Smooth muscle cell (in vitro differentiated cells): ENCODE results near the gene MBD6. TPM values are rescaled to one million over a fixed set of nuclear protein-coding genes. Genes with fewer than 3 reads are reported as not detected.

Experiments
- DNase-seq: peaks from one replicate; lab custom pipeline; 2025; ENCODE audit not compliant: unreplicated experiment; lab: John Stamatoyannopoulos, UW
- H2AFZ ChIP-seq: fragments of 200-600 bp; sonication (generic); 2 replicates; pipeline ENCODE4 v1.6.0; 2016; ENCODE audit warnings: antibody characterized with exemption, low read depth, mild to moderate bottlenecking
- H3F3A ChIP-seq: fragments of 200-600 bp; sonication (generic); 2 replicates; pipeline ENCODE4 v1.6.0; 2017; ENCODE audit warnings: antibody characterized with exemption, low read depth
- H3K27ac ChIP-seq: fragments of 200-600 bp; sonication (generic); 2 replicates; pipeline ENCODE4 v1.5.1; 2016; ENCODE audit warnings: low read depth, mild to moderate bottlenecking
- H3K27me3 ChIP-seq: fragments of 200-600 bp; sonication (generic); 2 replicates; pipeline ENCODE4 v1.6.1; 2016; ENCODE audit warnings: low read depth, mild to moderate bottlenecking
- H3K36me3 ChIP-seq: fragments of 200-600 bp; sonication (generic); 2 replicates; pipeline ENCODE4 v1.5.1; 2016; ENCODE audit warnings: low read depth
- H3K4me1 ChIP-seq: fragments of 200-600 bp; sonication (generic); 2 replicates; pipeline ENCODE4 v1.5.1; 2016; ENCODE audit warnings: low read depth
- H3K4me2 ChIP-seq: fragments of 200-600 bp; sonication (generic); 2 replicates; pipeline ENCODE4 v1.6.0; 2016; ENCODE audit warnings: mild to moderate bottlenecking
- H3K4me3 ChIP-seq: fragments of 200-600 bp; sonication (generic); 2 replicates; pipeline ENCODE4 v1.5.1; 2016; ENCODE audit warnings: mild to moderate bottlenecking
- H3K79me2 ChIP-seq: fragments of 200-600 bp; sonication (generic); 2 replicates; pipeline ENCODE4 v1.6.0; 2016; ENCODE audit warnings: low read depth, mild to moderate bottlenecking
- H3K9ac ChIP-seq: fragments of 200-600 bp; sonication (generic); 2 replicates; pipeline ENCODE4 v1.6.0; 2016; ENCODE audit warnings: low read depth
- H3K9me3 ChIP-seq: fragments of 200-600 bp; sonication (generic); replicated peaks from 2 replicates; pipeline ENCODE4 v1.5.1; 2016; ENCODE audit warnings: low read depth
- H4K20me1 ChIP-seq: fragments of 200-600 bp; sonication (generic); 2 replicates; pipeline ENCODE4 v1.6.0; 2016; ENCODE audit warnings: low read depth
- WGBS: methylation state at CpG from one replicate; pipeline ENCODE4 v1.1.7; 2016; ENCODE audit warnings: low lambda C conversion rate; 5-methylcytosine and 5-hydroxymethylcytosine counted together
- polyA plus RNA-seq: library from polyadenylated mRNA; unstranded; fragments of >200 nt; fragmentation: Nextera tagmentation; extraction: Ambion mirVana; gene quantifications from 2 replicates; pipeline ENCODE4 v1.2.1, GENCODE V29; 2016
- total RNA-seq: library from RNA; depleted of rRNA; stranded (reverse); fragments of >200 nt; gene quantifications from 2 replicates; pipeline ENCODE4 v1.2.3, GENCODE V29; 2014
- TF ChIP-seq, protein P1 (sequence below): fragments of 200-600 bp; sonication (generic); IDR thresholded peaks from 2 replicates; pipeline ENCODE4 v1.5.1; 2017; ENCODE audit warnings: borderline replicate concordance, mild to moderate bottlenecking, antibody characterized with exemption; ENCODE audit not compliant: insufficient read depth, poor library complexity, severe bottlenecking

The MBD6 gene
- total and polyA plus RNA-seq, 2 experiments from 2014 or later, result 3.7 to 11.7 TPM

DNA sequence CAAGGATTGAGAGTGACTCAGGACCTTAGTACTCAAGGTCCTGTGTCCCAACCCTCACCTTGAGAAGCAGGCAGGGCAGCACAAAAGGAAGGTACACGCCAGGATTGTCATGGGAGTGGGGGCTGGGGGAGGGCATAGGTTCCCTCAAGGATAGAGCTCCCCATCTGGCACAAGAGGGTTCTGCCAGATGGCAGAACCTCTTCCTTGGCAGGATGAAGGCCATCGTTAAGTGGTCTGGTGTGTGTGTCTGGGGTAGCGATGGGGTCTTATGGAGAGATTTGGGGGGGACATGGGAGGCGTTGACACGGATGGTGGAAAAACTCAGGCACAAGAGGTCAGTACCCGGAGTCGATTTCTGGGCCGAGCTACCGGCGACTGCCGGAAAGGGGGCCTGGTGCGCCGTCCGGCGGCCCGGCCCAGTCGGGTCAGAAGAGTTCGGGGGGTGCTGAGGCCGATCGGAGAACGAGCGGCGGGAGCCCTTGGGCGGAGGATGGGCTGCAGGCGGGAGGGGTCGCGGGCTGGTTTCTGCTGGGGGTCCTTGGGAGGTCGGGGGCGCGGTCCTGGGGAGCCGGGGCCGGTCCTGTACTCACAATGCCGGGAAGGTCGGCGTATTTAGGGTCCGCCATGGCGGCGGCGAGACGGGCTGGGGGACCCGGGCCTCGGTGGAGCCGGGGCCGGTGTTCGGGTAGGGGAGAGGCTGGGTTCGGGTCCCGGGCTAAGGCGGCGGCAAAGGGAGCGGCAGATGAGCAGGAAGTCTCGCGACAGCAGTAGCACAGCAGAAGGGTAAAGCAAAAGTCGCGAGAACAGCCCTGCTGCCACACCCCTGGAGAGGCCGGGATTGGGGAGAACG lies 24.0 kb downstream of the MBD6 start, which contains the start of gene DCTN2:
Gene DCTN2 (minus strand): TSS at position 755 of the 850 bp plus-strand sequence. CDS start 129 bp downstream, at position 626.
- peak within 1 kb of the TSS; percentile 88 for H3K4me2 ChIP-seq
- peaks cover 25% of the 10 kb centered on the region for H3K4me1 ChIP-seq
- WGBS, result 1% methylated on average over 38 of the region's 56 CpGs
- H3K79me2 ChIP-seq, result peaks cover 39% of the 10 kb centered on the region
- peak within 1 kb of the TSS; percentile 84 for H2AFZ ChIP-seq
- peak within 1 kb of the TSS; percentile 99 for H3K9ac ChIP-seq
- peak within 1 kb of the TSS; percentile 78 for H3K27ac ChIP-seq
- H4K20me1 ChIP-seq, result peaks cover 35% of the 10 kb centered on the region
- peak; percentile 76 for DNase-seq
- TF ChIP-seq, protein P1, sequence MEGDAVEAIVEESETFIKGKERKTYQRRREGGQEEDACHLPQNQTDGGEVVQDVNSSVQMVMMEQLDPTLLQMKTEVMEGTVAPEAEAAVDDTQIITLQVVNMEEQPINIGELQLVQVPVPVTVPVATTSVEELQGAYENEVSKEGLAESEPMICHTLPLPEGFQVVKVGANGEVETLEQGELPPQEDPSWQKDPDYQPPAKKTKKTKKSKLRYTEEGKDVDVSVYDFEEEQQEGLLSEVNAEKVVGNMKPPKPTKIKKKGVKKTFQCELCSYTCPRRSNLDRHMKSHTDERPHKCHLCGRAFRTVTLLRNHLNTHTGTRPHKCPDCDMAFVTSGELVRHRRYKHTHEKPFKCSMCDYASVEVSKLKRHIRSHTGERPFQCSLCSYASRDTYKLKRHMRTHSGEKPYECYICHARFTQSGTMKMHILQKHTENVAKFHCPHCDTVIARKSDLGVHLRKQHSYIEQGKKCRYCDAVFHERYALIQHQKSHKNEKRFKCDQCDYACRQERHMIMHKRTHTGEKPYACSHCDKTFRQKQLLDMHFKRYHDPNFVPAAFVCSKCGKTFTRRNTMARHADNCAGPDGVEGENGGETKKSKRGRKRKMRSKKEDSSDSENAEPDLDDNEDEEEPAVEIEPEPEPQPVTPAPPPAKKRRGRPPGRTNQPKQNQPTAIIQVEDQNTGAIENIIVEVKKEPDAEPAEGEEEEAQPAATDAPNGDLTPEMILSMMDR, result no peak
- H3K36me3 ChIP-seq, result no peaks in the 10 kb centered on the region
- H3K27me3 ChIP-seq, result peaks cover 12% of the 10 kb centered on the region
- H3K9me3 ChIP-seq, result no peaks in the 10 kb centered on the region
- peak within 1 kb of the TSS; percentile 86 for H3K4me3 ChIP-seq
- H3F3A ChIP-seq, result peaks cover 12% of the 10 kb centered on the region

DNA sequence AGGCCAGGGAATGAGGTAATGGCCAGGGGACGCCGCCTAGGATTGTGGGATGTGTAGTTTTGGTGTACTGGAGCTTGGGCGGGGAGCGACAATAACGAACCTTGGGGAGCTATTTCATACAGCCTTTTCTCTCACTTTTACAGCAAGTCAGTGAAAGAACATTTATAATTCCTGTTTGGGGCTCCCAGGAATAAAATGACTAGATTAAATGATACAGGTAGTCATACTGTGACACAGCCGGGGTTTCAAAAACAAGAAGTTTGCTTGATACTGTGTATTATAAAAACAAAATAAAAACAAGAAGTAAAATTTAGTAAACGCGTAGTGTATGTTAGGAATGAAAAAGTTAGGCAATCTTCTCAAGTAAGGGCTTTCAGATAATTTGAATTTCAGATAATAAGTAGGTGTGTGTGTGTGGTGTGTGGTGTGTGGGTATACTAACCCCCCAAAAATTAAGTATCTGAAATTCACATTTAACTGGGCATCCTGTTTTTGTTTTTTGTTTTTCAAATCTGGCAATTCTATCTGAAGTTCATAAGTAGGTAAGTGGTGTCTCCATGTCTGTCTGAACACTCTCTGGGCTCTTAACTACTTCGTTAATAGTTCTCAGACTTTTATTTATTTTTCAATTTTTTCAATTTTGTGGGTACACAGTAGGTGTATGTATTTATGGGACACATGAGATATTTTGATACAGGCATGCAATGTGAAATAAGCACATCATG lies 24.8 kb downstream of the MBD6 start:
- peaks cover 31% of the 10 kb centered on the region for H3K4me1 ChIP-seq
- H3K4me3 ChIP-seq, result peak overlapping the region; percentile 86
- H3K79me2 ChIP-seq, result peaks cover 36% of the 10 kb centered on the region
- H3K4me2 ChIP-seq, result peak overlapping the region; percentile 88
- H3K36me3 ChIP-seq, result no peaks in the 10 kb centered on the region
- peak overlapping the region; percentile 84 for H2AFZ ChIP-seq
- H3F3A ChIP-seq, result peaks cover 12% of the 10 kb centered on the region
- H3K9ac ChIP-seq, result no peak overlapping the region
- TF ChIP-seq, protein P1, result no peak
- peaks cover 32% of the 10 kb centered on the region for H4K20me1 ChIP-seq
- no peaks in the 10 kb centered on the region for H3K9me3 ChIP-seq
- H3K27ac ChIP-seq, result no peak overlapping the region
- DNase-seq, result no peak
- 27% methylated on average over 9 of the region's 9 CpGs for WGBS
- peaks cover 12% of the 10 kb centered on the region for H3K27me3 ChIP-seq

DNA sequence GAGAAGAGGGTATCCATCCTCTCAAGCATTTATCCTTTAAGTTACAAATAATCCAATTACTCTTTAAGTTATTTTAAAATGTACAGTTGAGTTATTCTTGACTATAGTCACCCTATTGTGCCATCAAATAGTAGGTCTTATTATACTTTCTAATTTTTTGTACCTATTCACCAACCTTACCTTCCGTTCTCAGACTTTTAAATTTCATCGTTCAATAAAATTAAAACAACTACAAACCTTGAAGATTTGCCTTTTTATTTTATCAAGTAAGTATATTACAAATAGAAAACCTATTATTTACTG lies 25.3 kb downstream of the MBD6 start:
- no peak overlapping the region for H3K4me2 ChIP-seq
- H3K9ac ChIP-seq, result no peak overlapping the region
- DNase-seq, result no peak
- no peak overlapping the region for H3K27ac ChIP-seq
- no peaks in the 10 kb centered on the region for H3K9me3 ChIP-seq
- no peaks in the 10 kb centered on the region for H3K36me3 ChIP-seq
- peaks cover 29% of the 10 kb centered on the region for H4K20me1 ChIP-seq
- peaks cover 36% of the 10 kb centered on the region for H3K79me2 ChIP-seq
- peaks cover 12% of the 10 kb centered on the region for H3K27me3 ChIP-seq
- TF ChIP-seq, protein P1, result no peak
- H3K4me1 ChIP-seq, result peaks cover 36% of the 10 kb centered on the region
- WGBS, result 99% methylated on average over 2 of the region's 2 CpGs
- H3K4me3 ChIP-seq, result no peak overlapping the region
- H2AFZ ChIP-seq, result no peak overlapping the region
- H3F3A ChIP-seq, result peaks cover 12% of the 10 kb centered on the region
